GM12891 (cell line): Measurements from ENCODE around the gene DPEP3.

Experiments
- POLR2AphosphoS5 ChIP-seq: IDR thresholded peaks from 2 replicates; pipeline ENCODE4 v1.6.1; 2011; ENCODE audit warnings: low read depth, low read length, control low read depth
- SPI1 ChIP-seq: IDR thresholded peaks from 2 replicates; pipeline ENCODE4 v1.6.1; 2011; ENCODE audit warnings: low read depth, low read length, control low read depth

DNA sequence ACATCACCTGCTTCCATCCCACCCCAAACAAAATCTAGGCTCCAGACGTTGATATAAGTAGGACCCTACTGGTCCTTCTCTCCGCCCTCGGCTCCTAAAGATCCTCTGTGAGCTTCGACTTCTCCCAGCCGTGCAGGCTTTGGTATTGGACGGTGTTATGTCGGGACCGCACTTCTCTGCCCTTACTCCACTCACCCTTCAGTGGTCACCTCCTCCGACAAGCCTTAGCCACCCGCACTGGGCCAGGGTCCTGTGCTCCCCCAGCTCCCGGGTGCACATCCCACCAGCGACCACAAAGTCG lies 45.2 kb downstream of the DPEP3 start:
- no peak for TF ChIP-seq SPI1
- TF ChIP-seq POLR2AphosphoS5, result no peak
